Fibroblast of pulmonary artery (primary cell): Measurements from ENCODE around the gene PDE3B.
"Not testable (repeated sequence)": the region's sequence is repeated elsewhere in the genome, so short reads cannot be mapped to it uniquely, and the experiment has no call there.

ENCODE experiments used
- DNase-seq: peaks from one replicate; pipeline ENCODE4 v3.0.0-alpha.2; 2010; ENCODE audit warnings: low read depth
- H3K4me3 ChIP-seq: replicated peaks from 2 replicates; pipeline ENCODE4 v1.5.1; 2011; ENCODE audit warnings: low read depth, mild to moderate bottlenecking, control low read depth, low read length, moderate library complexity
- TF ChIP-seq, protein P1 (sequence below): IDR thresholded peaks from 2 replicates; pipeline ENCODE4 v1.5.1; 2011; ENCODE audit warnings: mild to moderate bottlenecking, control low read depth, low read length, inconsistent platforms; ENCODE audit errors: missing control alignments

The PDE3B gene

GRCh38 chr11:14766585-14766984, 123.0 kb downstream of the PDE3B start:
- H3K4me3 ChIP-seq, result no peak overlapping the region
- DNase-seq, result peak; percentile 13
- TF ChIP-seq, protein P1, sequence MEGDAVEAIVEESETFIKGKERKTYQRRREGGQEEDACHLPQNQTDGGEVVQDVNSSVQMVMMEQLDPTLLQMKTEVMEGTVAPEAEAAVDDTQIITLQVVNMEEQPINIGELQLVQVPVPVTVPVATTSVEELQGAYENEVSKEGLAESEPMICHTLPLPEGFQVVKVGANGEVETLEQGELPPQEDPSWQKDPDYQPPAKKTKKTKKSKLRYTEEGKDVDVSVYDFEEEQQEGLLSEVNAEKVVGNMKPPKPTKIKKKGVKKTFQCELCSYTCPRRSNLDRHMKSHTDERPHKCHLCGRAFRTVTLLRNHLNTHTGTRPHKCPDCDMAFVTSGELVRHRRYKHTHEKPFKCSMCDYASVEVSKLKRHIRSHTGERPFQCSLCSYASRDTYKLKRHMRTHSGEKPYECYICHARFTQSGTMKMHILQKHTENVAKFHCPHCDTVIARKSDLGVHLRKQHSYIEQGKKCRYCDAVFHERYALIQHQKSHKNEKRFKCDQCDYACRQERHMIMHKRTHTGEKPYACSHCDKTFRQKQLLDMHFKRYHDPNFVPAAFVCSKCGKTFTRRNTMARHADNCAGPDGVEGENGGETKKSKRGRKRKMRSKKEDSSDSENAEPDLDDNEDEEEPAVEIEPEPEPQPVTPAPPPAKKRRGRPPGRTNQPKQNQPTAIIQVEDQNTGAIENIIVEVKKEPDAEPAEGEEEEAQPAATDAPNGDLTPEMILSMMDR, result no peak

DNA sequence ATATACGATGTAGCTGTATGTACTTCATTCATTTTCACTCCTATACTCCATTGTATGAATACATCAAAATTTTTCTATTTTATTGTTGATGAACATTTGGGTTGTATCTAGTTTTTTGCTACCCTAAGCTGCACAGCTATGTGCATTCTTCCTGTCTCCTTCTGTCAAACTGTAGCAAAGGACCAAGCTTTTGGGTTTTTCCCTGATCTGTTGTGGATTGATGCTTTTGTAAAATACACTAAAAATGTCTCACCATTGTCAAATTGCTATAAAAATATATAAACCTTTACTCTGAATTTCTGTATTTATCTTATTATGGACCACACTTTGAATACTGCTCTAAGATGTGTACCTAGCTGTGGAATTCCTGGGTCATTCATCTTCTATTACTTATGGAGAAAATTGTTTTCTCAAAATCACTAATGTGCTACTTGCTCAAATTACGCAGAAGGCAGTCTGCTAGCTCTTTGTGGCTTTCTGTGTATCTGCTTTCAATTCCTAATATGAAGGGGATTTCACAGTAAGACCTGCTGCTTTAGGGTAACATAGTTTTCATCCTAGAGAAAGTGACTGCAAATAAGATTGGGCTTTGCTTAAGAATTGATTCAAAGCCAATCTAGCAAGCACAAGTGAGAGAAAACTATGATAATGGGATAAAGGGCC, 125.1 kb downstream of the PDE3B start:
- no peak overlapping the region for H3K4me3 ChIP-seq
- TF ChIP-seq, protein P1, result no peak
- DNase-seq, result no peak

DNA sequence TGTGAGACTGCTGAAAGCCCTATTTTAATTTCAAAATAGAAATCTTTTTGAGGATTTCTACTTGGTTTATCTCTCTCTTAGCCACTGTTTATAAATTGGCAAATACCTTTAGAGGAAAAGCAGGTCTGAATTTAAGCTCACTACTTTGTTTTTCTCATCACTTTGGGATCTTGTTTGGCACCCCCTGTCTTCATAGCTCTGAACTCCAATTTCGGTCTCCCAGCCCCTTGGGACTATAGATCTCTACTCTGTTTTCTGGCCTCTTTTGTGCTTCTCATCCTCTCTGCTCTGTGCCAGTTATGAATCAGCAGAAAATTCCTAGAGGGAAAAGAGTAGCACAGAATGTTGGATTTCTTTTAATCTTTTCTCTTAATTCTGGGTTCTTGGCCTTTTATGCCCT, 130.2 kb downstream of the PDE3B start:
- peak; percentile 37 for DNase-seq
- TF ChIP-seq, protein P1, result peak; percentile 32
- H3K4me3 ChIP-seq, result no peak overlapping the region

DNA sequence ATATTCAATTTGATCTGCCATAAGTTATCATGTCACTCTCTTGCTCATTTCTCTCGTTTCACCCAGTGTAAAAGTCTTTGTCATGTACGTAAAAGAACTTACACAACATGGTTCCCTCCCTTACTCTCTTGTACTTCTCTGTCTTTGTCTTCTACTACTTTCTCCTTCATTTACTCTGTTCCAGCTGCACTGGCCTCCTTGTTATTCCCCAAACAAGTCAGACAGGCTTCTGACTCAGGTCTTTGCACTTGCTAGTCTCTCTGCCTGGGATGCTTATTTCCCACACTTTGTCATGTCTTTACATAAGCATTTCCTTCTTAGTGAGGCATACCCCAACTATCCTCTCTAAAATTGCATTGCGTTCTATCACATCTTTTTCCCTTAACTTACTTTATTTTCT, 131.1 kb downstream of the PDE3B start:
- DNase-seq, result no peak
- TF ChIP-seq, protein P1, result no peak
- H3K4me3 ChIP-seq, result no peak overlapping the region

- no peak for DNase-seq
- TF ChIP-seq, protein P1, result no peak
- no peak overlapping the region for H3K4me3 ChIP-seq
These were observed 132.3 kb downstream of the PDE3B start for GRCh38 chr11:14775897-14776296.

GRCh38 chr11:14778460-14778859, 134.9 kb downstream of the PDE3B start:
- not testable (repeated sequence) for H3K4me3 ChIP-seq, DNase-seq

DNA sequence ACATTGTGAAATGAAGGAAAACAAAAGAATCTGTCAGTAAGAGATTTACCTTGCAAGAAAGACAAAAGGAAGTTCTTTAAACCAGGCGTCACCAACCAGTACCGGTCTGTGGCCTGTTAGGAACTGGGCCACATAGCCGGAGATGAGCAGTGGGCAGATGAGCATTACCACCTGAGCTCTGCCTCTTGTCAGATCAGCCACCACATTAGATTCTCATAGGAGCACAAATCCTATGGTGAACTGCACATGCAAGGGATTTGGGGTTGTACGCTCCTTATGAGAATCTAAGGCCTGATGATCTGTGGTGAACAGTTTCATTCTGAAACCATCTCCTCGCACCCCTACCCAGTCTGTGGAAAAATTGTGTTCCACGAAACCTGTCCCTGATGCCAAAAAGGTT, 140.2 kb downstream of the PDE3B start:
- TF ChIP-seq, protein P1, result no peak
- no peak for DNase-seq
- H3K4me3 ChIP-seq, result no peak overlapping the region

- DNase-seq, result no peak
- TF ChIP-seq, protein P1, result no peak
- no peak overlapping the region for H3K4me3 ChIP-seq
These were observed 140.6 kb downstream of the PDE3B start for GRCh38 chr11:14784230-14784629.
